ENCODE measurements around the gene KCNV2. TPM values are rescaled to one million over a fixed set of nuclear protein-coding genes. Genes with fewer than 3 reads are reported as not detected.

KCNV2 gene
- total RNA-seq, 2 experiments from 2014 or later, result not detected

DNA sequence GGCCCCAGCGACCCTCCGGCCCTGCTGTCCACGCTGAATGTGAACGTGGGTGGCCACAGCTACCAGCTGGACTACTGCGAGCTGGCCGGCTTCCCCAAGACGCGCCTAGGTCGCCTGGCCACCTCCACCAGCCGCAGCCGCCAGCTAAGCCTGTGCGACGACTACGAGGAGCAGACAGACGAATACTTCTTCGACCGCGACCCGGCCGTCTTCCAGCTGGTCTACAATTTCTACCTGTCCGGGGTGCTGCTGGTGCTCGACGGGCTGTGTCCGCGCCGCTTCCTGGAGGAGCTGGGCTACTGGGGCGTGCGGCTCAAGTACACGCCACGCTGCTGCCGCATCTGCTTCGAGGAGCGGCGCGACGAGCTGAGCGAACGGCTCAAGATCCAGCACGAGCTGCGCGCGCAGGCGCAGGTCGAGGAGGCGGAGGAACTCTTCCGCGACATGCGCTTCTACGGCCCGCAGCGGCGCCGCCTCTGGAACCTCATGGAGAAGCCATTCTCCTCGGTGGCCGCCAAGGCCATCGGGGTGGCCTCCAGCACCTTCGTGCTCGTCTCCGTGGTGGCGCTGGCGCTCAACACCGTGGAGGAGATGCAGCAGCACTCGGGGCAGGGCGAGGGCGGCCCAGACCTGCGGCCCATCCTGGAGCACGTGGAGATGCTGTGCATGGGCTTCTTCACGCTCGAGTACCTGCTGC lies 839 bp downstream of the KCNV2 start:
- ChIA-PET POLR2A (no interaction called here), CTCF (no interaction called here)

GRCh38 chr9:2718698-2719033 lies 1.4 kb downstream of the KCNV2 start:
- POLR2A ChIA-PET, result no interaction called here

GRCh38 chr9:2720179-2720654 lies 2.9 kb downstream of the KCNV2 start:
- POLR2A ChIA-PET, result no interaction called here
- CTCF ChIA-PET, result no interaction called here

More at GRCh38 chr9:2718698-2719033, 1.4 kb downstream of the KCNV2 start:
- CTCF ChIA-PET, result no interaction called here

DNA sequence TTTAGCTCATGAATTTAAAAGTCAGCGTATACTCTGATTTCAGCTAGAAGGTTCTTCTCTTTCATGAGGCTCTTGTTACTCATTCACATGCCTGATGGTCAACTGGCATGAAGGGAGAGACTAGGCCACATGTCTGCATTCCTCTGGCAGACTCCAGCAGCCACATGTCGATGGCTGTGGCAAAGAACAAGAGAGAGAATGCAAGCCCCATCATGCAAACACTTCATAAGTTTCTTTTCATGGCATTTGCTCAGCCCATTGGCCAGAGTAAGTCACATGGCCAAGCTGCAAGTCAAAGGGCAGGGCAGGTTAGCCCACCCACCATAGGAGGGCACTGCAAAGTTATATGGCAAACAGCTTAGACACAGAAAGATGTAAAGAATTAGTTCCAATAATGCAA lies 5.4 kb downstream of the KCNV2 start:
- CTCF ChIA-PET, result no interaction called here
- POLR2A ChIA-PET, result no interaction called here

DNA sequence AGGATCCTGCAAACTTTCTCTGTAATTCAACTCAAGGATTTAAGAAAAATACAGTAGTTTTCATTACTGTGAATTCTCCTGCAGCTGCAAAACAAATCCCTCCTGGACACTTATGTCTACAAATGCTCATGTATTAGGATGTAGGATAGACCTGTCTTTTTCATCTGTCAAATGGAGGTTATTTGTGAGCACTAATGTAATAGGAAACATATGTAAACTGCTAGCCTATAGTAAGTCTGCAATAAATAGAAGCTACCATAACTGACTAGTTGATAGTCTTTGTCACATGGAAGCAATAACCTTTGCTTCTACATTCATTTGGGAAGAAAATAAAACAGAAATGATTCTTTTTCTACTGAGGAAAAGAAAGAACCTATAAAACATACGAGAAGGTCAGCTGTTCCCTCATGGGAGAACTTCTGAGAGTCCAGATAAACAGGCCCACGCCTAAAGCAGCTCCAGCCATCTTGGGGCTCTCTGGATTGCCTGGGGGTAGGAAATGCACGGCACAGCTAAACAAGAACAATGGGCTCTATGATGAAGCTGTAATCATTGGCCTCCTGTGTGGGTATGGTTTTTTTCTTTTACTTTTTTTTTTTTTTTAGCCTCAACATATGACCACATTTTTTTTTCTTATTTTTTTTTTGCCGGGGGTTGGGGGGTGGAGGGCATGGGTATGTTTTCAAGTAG lies 6.2 kb downstream of the KCNV2 start:
- ChIA-PET CTCF (no interaction called here), POLR2A (interaction anchor here (0.6 kb wide), 1 partner anchor 706 kb away, joined by 3 read pairs; no protein-coding TSS in a partner anchor)

- ChIA-PET POLR2A (no interaction called here), CTCF (no interaction called here)
These were observed 7.8 kb downstream of the KCNV2 start for GRCh38 chr9:2725126-2725525.

GRCh38 chr9:2725898-2726649 lies 8.8 kb downstream of the KCNV2 start:
- ChIA-PET CTCF (no interaction called here), POLR2A (no interaction called here)

DNA sequence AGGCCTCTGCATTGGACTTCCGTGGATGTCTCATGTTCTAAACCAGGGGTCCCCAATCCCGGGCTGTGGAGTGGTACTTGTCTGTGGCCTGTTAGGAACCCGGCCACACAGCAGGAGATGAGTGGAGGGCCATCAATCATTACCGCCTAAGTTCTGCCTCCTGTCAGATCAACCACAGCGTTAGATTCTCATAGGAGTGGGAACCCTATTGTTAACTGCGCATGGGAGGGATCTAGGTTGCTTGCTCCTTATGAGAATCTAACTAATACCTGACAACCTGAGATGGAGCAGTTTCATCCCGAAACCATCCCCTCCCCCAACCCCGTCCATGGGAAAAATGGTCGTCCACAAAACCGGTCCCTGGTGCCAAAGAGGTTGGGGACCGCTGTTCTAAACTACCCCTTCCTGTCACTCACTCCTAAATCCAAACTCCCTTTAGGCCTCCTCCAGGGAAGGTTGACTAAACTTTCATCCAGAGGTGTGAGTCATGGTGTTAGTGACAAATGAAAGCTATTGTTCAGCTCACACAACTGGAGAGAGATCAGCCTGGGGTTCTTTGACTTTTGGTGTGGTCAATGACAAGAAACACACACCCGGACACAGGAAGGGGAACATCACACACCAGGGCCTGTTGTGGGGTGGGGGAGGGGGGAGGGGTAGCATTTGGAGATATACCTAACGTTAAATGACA lies 9.5 kb downstream of the KCNV2 start:
- CTCF ChIA-PET, result no interaction called here
- POLR2A ChIA-PET, result no interaction called here

DNA sequence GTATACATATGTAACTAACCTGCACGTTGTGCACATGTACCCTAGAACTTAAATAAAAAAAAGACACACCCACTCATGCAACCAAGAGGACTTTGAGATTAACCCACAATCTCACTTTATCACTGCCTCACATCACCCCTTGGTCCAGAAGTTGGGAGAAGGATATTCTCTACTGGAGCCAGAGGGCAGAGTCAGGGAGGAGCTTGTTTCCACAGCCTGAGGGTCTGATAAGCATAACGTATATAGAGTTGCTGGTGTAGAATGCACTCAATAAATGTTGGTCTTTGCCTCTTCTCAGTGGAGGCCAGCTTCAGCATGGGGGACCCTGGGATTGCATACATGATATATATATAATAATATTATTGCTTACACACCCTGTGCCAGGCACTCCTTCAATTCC lies 10.1 kb downstream of the KCNV2 start:
- CTCF ChIA-PET, result no interaction called here
- POLR2A ChIA-PET, result no interaction called here

DNA sequence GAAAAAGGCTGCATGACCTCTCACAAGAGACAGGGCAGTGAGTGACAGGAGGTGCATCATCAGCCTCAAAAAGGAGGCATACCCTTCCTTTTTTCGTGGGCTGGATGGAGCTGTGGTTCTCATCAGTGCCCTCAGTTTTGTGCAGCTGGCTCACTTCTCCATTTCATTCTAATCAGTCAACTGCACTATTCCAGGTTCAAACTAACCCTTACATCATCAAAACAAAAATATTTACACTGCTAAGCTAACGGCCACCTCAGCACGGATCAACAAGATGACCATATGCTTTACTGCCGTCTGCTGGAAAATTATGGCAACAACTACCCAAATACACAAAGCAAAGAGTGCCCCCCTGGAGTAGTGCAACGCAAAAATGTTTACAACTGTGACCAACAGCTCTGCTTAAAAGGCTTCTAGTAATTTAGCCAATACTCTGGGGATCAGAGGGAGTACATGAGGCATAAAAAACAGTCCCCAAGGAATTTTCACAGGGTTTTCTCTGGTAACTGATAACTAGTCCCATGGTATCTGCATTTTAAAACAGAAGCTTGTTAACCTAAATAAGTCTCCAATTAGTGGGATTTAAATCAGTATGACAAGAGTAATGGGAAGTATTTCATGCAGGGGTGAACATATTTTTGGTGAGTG lies 10.8 kb downstream of the KCNV2 start:
- ChIA-PET CTCF (no interaction called here), POLR2A (no interaction called here)

GRCh38 chr9:2729003-2729402 lies 11.7 kb downstream of the KCNV2 start:
- ChIA-PET POLR2A (no interaction called here), CTCF (no interaction called here)

DNA sequence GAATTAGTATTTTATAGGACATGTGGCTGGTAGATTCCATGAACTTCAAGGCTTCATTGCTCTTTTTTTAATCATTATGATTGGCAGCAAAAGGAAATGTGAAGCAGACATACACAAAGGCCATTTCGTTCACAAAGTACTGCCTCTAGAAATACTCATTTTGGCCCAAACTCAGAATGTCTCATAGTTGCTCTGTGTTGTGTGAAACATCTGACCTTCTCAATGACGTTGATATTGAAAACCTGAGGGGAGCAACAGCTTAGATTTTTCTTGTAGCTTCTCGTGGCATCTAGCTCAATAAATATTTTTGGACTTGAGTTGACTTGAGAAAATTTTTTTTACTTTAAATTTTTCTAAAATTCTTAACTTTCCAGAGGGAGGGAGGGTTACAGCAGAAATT lies 12.4 kb downstream of the KCNV2 start:
- POLR2A ChIA-PET, result no interaction called here
- CTCF ChIA-PET, result no interaction called here

DNA sequence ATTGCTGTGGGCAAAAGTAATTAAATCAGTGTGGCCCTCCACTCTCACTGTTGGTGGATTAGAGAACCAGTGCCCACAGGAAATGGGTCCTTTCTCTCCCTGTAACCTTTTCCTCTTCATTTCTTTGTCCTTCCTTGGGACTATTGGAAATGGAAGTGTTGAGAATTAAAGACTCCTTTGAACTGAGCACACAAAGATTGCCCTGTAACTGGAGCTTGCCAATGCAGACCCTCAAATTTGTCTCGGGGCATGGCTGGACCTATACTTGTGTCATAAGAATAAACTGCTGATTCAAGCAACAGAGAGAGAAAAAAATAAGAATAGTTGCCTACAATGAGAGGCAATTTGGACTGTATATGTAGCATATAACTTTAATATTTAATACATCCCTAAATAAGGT lies 13.7 kb downstream of the KCNV2 start:
- POLR2A ChIA-PET, result no interaction called here
- CTCF ChIA-PET, result no interaction called here

GRCh38 chr9:2732492-2732891 lies 15.2 kb downstream of the KCNV2 start:
- CTCF ChIA-PET, result no interaction called here

GRCh38 chr9:2740616-2741015 lies 23.3 kb downstream of the KCNV2 start:
- ChIA-PET POLR2A (no interaction called here), CTCF (no interaction called here)

More at GRCh38 chr9:2732492-2732891, 15.2 kb downstream of the KCNV2 start:
- POLR2A ChIA-PET, result no interaction called here

DNA sequence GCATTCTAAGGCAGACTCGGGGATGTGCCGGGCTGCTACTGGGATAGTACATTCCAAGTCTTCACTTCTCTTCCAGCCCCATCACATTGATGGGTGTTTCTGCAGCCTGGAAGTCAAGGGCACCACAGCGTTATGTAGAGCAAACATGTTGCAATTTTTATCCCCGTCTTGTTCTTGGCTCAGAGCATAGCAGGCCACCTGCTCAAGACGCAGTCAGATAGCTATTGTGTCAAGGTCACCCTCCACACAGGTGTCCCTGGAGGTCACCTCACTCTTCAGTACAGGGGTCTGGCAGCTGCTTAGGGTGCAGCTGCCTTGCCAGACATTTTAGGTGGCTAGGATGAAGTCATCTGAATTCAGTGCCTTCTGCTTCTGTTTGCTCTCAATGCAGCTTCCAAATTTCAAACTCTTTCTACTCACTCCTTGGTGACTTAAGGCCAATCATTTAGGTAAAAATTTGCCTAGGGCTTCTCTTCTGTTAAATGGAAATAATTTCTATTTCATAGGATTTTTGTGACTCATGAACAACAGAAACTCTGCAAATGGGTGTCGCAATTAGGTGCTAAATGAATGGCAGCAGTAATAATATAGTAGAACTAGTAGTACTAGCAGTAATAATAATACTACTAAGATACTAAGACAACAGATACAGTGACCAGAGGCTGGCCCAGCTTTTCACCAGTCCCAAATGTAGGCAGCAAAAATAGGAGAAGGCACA lies 24.3 kb downstream of the KCNV2 start:
- CTCF ChIA-PET, result no interaction called here
- POLR2A ChIA-PET, result no interaction called here

- CTCF ChIA-PET, result no interaction called here
- POLR2A ChIA-PET, result no interaction called here
These were observed 24.9 kb downstream of the KCNV2 start for GRCh38 chr9:2742214-2742613.

- CTCF ChIA-PET, result no interaction called here
- POLR2A ChIA-PET, result no interaction called here
These were observed 26.7 kb downstream of the KCNV2 start for GRCh38 chr9:2743937-2744529.

All from activated CD8-positive, alpha-beta memory T cell treated with anti-CD3 and anti-CD28 coated beads for 36 hours (primary cell).